IPS-NIHi11 (cell line): ENCODE results near the gene TET3.
A peak's percentile ranks its signal among the peaks of the same experiment; 100 is the strongest.

ENCODE experiments used
- DNase-seq: peaks from one replicate; pipeline ENCODE4 v3.0.0; 2012; ENCODE audit warnings: mixed read lengths, low spot score

TET3 gene

GRCh38 chr2:73964223-73964622 lies 20.5 kb upstream of the TET3 start:
- DNase-seq, result no peak

- DNase-seq, result no peak
Observed at GRCh38 chr2:73965053-73965452, 19.7 kb upstream of the TET3 start.

GRCh38 chr2:73968357-73968937 lies 16.3 kb upstream of the TET3 start:
- DNase-seq, result no peak

GRCh38 chr2:73969356-73969755 lies 15.4 kb upstream of the TET3 start:
- no peak for DNase-seq

GRCh38 chr2:73970141-73970803 lies 14.4 kb upstream of the TET3 start:
- no peak for DNase-seq

- peak; percentile 35 for DNase-seq
Observed at GRCh38 chr2:73970850-73971471, 13.7 kb upstream of the TET3 start.

- DNase-seq, result no peak
Observed at GRCh38 chr2:73971722-73972121, 13.0 kb upstream of the TET3 start.

GRCh38 chr2:73972846-73973245 lies 11.9 kb upstream of the TET3 start:
- no peak for DNase-seq

- no peak for DNase-seq
Observed at GRCh38 chr2:73975731-73976130, 9.0 kb upstream of the TET3 start.

- DNase-seq, result no peak
Observed at GRCh38 chr2:73976803-73977202, 7.9 kb upstream of the TET3 start.

- no peak for DNase-seq
Observed at GRCh38 chr2:73977466-73977865, 7.2 kb upstream of the TET3 start.

GRCh38 chr2:73979021-73979420 lies 5.7 kb upstream of the TET3 start:
- DNase-seq, result peak; percentile 43

- DNase-seq, result no peak
Observed at GRCh38 chr2:73979686-73980085, 5.0 kb upstream of the TET3 start.

GRCh38 chr2:73980566-73980965 lies 4.1 kb upstream of the TET3 start:
- no peak for DNase-seq

GRCh38 chr2:73981081-73982001 lies 3.4 kb upstream of the TET3 start:
- peak; percentile 69 for DNase-seq

GRCh38 chr2:73982140-73982617 lies 2.5 kb upstream of the TET3 start:
- DNase-seq, result no peak

GRCh38 chr2:73983322-73984202 lies 1.1 kb upstream of the TET3 start:
- peak; percentile 65 for DNase-seq

GRCh38 chr2:73984922-73985307 lies 205 bp downstream of the TET3 start:
- DNase-seq, result peak; percentile 80

GRCh38 chr2:73985308-73986084 lies 786 bp downstream of the TET3 start:
- peak; percentile 86 for DNase-seq

- no peak for DNase-seq
Observed at GRCh38 chr2:73986085-73986681, 1.5 kb downstream of the TET3 start.
